K562 (cell line): ENCODE results near the gene SNTG2. TPM values are rescaled to one million over a fixed set of nuclear protein-coding genes. Genes with fewer than 3 reads are reported as not detected.

ENCODE experiments used
- DNMT1 ChIP-seq: fragments of 450-650 bp; IDR thresholded peaks from 2 replicates; pipeline ENCODE4 v1.6.1; 2016; ENCODE audit warnings: antibody characterized with exemption, mild to moderate bottlenecking
- HCFC1 ChIP-seq: IDR thresholded peaks from 2 replicates; pipeline ENCODE4 v1.6.1; 2012; ENCODE audit warnings: low read depth, low read length, improper control_type of control experiment
- KLF1 ChIP-seq: fragments of 450-650 bp; IDR thresholded peaks from 2 replicates; pipeline ENCODE4 v1.6.1; 2016; ENCODE audit warnings: missing genetic modification characterization, missing compliant biosample characterization
- NFE2 ChIP-seq: IDR thresholded peaks from 2 replicates; pipeline ENCODE4 v1.6.1; 2014; ENCODE audit warnings: antibody characterized with exemption, low read depth
- SIN3B ChIP-seq: fragments of 450-650 bp; IDR thresholded peaks from 2 replicates; pipeline ENCODE4 v1.6.1; 2017; ENCODE audit warnings: low read depth, mild to moderate bottlenecking, moderate library complexity
- ZFP30 ChIP-seq: fragments of 250-450 bp; sonication (Bioruptor Pico); IDR thresholded peaks from 2 replicates; pipeline ENCODE4 v1.8.0; 2022; ENCODE audit warnings: moderate library complexity, mild to moderate bottlenecking, inconsistent platforms, borderline replicate concordance
- polyA plus RNA-seq, 8 experiments: library from polyadenylated mRNA; depleted of rRNA in 4 of 8; stranded (reverse) in 5 of 8; unstranded in 3 of 8; fragments of >200 nt; fragmentation: Nextera tagmentation in 2 of 8; fragmentation: Illumina TruSeq in 1 of 8; extraction: Ambion mirVana in 2 of 8; extraction: Trizol in 1 of 8; gene quantifications; 2 replicates each; pipeline versions ENCODE4 v1.2.1 to v1.2.3, GENCODE V29; 2011 to 2014; ENCODE audit warnings: inconsistent platforms in 1 of 8, missing spikeins in 1 of 8
- total RNA-seq, 7 experiments: library from RNA; depleted of rRNA in 6 of 7; stranded (reverse); fragments of >200 nt in 6 of 7; fragmentation: Illumina TruSeq in 2 of 7; extraction: Trizol in 2 of 7; gene quantifications; 2 replicates each; pipeline versions ENCODE4 v1.2.1 to v1.2.3, GENCODE V29; 2011 to 2021; ENCODE audit warnings: low replicate concordance in 1 of 7
- TF ChIP-seq, protein P1 (sequence below): fragments of 450-650 bp; IDR thresholded peaks from 2 replicates; pipeline ENCODE4 v1.6.1; 2018; ENCODE audit not compliant: partially characterized antibody

Gene SNTG2
- total and polyA plus RNA-seq, 9 of the 15 experiments (the other 6 are each of a cell fraction or from before 2014, with no cell fraction given), result not detected

- TF ChIP-seq ZFP30 (CRISPR knock-in tag) (no peak), KLF1 (tag) (no peak), SIN3B (no peak), DNMT1 (no peak), HCFC1 (no peak), NFE2 (no peak)
- TF ChIP-seq, protein P1, sequence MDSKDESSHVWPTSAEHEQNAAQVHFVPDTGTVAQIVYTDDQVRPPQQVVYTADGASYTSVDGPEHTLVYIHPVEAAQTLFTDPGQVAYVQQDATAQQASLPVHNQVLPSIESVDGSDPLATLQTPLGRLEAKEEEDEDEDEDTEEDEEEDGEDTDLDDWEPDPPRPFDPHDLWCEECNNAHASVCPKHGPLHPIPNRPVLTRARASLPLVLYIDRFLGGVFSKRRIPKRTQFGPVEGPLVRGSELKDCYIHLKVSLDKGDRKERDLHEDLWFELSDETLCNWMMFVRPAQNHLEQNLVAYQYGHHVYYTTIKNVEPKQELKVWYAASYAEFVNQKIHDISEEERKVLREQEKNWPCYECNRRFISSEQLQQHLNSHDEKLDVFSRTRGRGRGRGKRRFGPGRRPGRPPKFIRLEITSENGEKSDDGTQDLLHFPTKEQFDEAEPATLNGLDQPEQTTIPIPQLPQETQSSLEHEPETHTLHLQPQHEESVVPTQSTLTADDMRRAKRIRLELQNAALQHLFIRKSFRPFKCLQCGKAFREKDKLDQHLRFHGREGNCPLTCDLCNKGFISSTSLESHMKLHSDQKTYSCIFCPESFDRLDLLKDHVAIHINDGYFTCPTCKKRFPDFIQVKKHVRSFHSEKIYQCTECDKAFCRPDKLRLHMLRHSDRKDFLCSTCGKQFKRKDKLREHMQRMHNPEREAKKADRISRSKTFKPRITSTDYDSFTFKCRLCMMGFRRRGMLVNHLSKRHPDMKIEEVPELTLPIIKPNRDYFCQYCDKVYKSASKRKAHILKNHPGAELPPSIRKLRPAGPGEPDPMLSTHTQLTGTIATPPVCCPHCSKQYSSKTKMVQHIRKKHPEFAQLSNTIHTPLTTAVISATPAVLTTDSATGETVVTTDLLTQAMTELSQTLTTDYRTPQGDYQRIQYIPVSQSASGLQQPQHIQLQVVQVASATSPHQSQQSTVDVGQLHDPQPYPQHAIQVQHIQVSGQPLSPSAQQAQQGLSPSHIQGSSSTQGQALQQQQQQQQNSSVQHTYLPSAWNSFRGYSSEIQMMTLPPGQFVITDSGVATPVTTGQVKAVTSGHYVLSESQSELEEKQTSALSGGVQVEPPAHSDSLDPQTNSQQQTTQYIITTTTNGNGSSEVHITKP, result no peak
These were observed 46.2 kb upstream of the SNTG2 start (continued) for GRCh38 chr2:904246-905024.
